Mammary epithelial cell (primary cell): ENCODE measurements around the gene ADGRG7.

Experiments
- EZH2 ChIP-seq: IDR thresholded peaks from 2 replicates; pipeline ENCODE4 v1.6.1; 2012; ENCODE audit warnings: low read length, inconsistent platforms, borderline replicate concordance
- TF ChIP-seq, protein P1 (sequence below), 2 donors: IDR thresholded peaks in 1 of 2; conservative IDR thresholded peaks in 1 of 2; 2 replicates each; pipeline ENCODE4 v1.5.1; 2011 to 2012; ENCODE audit warnings: inconsistent platforms in 2 of 2, low read length in 2 of 2, mild to moderate bottlenecking in 2 of 2, control low read depth in 1 of 2, low read depth in 1 of 2; ENCODE audit not compliant: insufficient read depth in 1 of 2; ENCODE audit errors: extremely low read depth in 1 of 2

DNA sequence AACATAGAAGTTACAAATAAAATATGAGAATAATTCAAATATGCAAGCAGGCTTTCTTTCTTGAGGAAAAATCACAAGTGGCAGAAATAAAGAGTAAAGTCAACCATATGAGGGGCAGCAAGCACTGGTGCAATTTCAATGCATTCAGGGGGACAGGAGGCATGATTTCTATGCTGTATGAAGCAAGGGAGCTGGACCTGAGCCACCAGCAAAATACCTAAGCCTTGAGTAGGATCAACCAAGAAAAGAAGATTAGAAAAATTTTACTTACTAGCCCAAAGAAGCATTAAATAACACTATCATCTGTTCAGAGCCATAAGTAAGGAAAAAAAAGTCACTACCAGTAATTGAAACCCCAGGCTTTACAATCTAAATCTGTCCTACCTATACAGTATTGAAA lies 6.3 kb downstream of the ADGRG7 start:
- TF ChIP-seq, protein P1, sequence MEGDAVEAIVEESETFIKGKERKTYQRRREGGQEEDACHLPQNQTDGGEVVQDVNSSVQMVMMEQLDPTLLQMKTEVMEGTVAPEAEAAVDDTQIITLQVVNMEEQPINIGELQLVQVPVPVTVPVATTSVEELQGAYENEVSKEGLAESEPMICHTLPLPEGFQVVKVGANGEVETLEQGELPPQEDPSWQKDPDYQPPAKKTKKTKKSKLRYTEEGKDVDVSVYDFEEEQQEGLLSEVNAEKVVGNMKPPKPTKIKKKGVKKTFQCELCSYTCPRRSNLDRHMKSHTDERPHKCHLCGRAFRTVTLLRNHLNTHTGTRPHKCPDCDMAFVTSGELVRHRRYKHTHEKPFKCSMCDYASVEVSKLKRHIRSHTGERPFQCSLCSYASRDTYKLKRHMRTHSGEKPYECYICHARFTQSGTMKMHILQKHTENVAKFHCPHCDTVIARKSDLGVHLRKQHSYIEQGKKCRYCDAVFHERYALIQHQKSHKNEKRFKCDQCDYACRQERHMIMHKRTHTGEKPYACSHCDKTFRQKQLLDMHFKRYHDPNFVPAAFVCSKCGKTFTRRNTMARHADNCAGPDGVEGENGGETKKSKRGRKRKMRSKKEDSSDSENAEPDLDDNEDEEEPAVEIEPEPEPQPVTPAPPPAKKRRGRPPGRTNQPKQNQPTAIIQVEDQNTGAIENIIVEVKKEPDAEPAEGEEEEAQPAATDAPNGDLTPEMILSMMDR (conservative IDR thresholded peaks at IDR 0.05 in 1 of 2, IDR thresholded peaks at IDR 0.05 in 1 of 2; ENCODE audit: extremely low read depth in 1 of 2, insufficient read depth in 1 of 2, low read depth in 1 of 2, low read length in 2 of 2), result no peak
- TF ChIP-seq EZH2, result no peak
